Body of pancreas (tissue), 4 donors: ENCODE measurements around the gene BCL2.

Experiments used
- POLR2A ChIP-seq, 3 donors: fragments of 450-650 bp; IDR thresholded peaks; one replicate each; pipeline ENCODE4 v1.6.1; 2016; ENCODE audit warnings: antibody characterized with exemption in 3 of 3, mild to moderate bottlenecking in 2 of 3
- TF ChIP-seq, protein P1 (sequence below), 7 experiments: fragments of 450-650 bp in 4 of 7; fragments of 200-600 bp in 3 of 7; sonication (generic) in 3 of 7; IDR thresholded peaks; one replicate each; pipeline ENCODE4 v1.5.1; 2016 to 2019; ENCODE audit warnings: antibody characterized with exemption in 7 of 7

DNA sequence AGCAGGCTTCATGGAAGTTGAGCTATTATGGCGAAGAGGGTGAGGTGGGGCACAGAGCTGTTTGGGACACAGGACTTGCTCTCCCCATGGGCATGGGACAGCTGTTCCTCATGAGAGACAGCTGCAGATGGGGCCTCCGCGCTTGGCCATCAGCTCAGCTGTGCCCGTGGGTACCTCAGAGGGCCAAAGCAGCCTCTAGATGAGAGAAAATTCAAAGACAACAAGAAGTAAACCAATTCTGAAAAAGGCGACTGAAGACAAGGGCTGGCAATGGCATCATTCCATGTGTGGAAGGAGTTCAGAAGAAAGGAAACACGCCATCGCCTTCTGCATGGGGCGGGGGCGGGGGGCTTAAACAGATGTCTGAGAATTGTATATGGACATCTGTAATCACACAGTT, 136.2 kb downstream of the BCL2 start:
- TF ChIP-seq, protein P1, sequence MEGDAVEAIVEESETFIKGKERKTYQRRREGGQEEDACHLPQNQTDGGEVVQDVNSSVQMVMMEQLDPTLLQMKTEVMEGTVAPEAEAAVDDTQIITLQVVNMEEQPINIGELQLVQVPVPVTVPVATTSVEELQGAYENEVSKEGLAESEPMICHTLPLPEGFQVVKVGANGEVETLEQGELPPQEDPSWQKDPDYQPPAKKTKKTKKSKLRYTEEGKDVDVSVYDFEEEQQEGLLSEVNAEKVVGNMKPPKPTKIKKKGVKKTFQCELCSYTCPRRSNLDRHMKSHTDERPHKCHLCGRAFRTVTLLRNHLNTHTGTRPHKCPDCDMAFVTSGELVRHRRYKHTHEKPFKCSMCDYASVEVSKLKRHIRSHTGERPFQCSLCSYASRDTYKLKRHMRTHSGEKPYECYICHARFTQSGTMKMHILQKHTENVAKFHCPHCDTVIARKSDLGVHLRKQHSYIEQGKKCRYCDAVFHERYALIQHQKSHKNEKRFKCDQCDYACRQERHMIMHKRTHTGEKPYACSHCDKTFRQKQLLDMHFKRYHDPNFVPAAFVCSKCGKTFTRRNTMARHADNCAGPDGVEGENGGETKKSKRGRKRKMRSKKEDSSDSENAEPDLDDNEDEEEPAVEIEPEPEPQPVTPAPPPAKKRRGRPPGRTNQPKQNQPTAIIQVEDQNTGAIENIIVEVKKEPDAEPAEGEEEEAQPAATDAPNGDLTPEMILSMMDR (IDR thresholded peaks at IDR 0.05): no peak
- no peak for TF ChIP-seq POLR2A (IDR thresholded peaks at IDR 0.05)
